Fibroblast of upper back skin (primary cell): ENCODE data around the gene CDYL2.
"Not testable (repeated sequence)": the region's sequence is repeated elsewhere in the genome, so short reads cannot be mapped to it uniquely, and the experiment has no call there.

Experiments
- DNase-seq: peaks from one replicate; pipeline ENCODE4 v3.0.0-alpha.2; 2013

CDYL2 gene

DNA sequence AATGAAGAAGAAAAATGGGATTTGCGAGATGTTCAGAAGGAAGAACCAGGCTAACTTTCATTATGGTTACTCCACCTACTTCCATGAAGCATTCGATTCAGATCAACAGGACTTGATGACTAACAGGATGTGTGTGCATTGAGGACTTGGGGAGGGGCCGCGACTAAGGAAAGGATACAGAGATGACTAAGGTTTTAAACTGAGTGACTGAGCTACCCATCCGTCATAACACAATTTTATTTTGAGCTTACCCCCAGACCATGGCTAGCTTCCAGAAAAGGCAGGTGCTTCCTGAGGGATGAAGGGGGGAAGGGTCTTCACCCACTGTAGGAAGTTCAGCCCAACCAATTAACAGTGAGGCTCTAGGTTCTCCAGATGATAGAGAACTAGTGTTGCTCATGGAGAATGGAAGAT, 2.5 kb upstream of the CDYL2 start:
- peak; percentile 70 for DNase-seq

GRCh38 chr16:80806289-80806688, 1.9 kb upstream of the CDYL2 start:
- DNase-seq: no peak

DNA sequence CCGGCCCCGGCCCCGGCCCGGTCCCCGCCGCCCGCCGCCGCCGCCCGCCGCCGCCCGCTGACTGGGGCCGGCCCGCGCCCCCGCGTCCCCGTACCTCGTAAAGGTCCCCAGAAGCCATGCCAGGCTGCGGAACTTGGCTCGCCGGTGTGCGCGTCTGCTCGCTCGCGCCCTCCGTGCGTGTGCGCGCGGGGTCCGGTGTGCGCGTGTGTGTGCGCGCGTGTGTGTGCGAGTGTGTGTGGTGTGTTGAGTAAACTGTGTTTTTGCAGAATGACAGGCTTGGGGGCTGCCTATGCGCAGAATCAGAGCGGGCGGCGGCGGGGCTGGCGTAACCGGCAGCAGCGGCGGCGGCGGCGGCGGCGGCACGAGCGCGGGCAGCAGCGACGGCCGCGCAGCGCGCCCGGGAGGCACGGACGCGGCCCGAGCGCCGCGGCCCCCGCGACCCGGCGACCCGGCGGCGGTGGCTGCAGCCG, 307 bp downstream of the CDYL2 start:
- peak; percentile 62 for DNase-seq

DNA sequence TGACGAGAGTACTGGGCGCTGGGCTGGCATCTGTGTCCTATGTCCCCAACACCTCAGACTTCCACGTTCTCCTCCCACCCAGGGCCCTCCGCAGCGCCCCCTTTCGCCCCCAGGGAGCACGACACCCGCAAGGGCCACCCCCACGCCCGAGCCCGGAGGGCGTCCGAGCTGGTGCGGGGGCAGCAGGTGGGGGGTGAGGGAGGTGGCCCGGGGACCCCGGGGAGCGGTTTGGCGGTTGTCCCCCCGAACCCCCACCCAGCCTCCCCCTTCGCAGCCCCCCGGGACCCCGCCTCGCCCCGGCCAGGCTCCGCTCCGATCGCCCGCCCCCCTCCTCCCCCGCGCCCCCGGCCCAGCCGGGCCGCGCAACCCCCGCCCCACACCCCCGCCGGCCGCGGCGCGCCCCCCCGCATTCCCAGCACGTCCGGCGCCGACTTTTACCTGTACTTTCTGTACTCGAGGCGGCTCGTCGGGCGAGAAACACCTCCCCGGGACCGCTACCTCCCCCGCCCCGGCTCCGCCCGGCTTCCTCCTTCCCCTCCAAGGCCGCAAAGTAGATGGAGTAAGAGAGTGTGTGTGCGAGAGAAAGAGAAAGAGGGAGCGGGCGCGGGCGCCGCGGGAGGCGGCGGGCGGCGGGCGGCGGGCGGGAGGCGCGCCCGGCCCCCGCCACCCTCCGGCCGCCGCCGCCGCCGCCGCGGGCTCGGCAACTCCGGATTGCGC, 901 bp downstream of the CDYL2 start:
- peak; percentile 13 for DNase-seq

DNA sequence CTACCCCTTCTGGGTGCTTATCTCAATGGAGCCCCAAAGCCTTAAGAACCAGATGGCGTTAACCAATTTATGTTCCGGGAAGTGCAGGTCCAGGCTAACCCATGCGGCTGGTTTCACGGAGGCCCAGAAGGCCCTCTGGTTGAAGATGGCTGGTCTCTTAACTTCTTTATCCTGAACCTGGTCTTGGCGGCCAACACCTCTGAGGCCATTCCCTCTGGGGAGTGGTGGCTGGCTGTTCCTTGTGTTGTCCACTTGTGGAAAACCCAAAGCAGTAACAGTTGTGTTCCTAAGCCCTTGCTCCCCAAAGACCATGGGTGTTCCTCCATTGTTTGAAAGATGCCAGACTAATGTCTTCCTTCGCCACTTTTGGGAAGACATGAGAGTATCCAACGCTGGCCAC, 1.5 kb downstream of the CDYL2 start:
- no peak for DNase-seq

DNA sequence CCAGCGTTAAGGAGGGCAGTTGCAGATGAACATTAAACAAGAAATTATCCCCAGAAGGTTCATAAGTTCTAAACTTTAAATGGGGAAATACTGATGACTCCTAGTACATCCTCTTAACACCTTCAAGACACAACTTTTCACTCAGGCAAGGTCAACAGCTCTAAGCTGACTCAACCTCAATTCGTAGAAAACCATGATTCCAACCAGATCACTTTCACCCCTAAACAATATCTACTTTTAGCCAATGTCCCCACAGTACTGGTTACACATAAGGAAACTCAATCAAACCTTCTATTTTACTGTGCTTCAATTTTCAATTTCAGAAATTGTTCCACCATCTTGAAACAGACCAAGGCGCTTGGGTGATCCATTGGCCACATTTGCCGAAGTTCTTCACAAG, 2.3 kb downstream of the CDYL2 start:
- no peak for DNase-seq

DNA sequence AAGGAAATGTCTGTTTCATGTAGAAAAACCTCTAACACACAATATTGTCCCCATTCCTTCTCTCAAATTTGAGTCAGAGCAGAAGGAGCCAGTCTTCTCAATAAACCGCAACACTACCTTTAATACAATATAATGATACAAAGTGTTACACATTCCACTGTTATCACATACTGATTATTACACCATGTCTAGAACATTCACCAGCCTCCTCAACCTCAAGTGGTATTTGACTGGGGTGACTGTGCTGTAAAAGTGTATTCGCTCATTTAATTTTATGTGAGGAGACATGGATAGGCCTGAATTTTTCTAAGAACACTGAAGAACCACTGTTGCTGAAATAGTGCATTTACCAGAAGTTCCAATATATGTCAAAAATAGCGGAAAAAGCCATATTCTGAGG, 10.3 kb downstream of the CDYL2 start:
- no peak for DNase-seq

DNA sequence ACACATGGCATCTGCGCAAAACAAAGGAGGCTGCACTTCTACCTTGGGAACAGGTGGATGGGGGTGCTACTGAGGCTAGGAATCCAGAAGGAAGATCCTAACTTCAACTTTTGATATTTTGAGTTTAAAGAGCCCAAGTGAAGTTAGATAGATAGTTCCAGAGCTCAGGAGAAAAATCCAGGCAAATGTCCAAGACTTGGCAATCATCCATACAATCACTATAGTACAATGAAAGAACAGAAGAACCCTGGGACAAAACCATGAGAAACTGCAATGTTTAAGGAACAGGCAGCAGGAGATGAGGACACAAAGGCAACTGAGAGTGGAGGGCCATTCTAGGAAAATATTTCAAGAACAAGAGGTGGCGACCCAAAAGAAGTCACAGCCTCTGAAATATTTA, 12.4 kb downstream of the CDYL2 start:
- DNase-seq: peak; percentile 25

GRCh38 chr16:80791411-80791810, 13.0 kb downstream of the CDYL2 start:
- DNase-seq: no peak

DNA sequence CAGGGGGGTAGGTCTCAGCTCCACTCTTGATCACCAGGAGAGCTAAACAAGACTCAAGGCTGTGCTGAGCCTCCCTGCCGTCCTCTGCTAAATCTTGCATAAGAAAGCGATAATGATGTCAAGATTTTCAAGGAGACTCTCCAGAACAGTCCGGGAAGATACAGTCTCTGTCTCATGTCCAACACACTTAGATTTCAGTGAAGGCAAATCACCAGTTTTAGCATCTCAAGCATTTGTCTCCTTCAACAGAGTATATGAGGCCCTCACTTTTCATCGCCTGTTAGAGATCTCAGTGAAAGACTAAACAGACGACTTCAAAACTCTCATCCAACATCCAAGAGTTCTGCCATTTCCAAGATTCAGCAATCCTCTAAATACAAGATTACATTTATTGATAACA, 13.6 kb downstream of the CDYL2 start:
- DNase-seq: no peak

DNA sequence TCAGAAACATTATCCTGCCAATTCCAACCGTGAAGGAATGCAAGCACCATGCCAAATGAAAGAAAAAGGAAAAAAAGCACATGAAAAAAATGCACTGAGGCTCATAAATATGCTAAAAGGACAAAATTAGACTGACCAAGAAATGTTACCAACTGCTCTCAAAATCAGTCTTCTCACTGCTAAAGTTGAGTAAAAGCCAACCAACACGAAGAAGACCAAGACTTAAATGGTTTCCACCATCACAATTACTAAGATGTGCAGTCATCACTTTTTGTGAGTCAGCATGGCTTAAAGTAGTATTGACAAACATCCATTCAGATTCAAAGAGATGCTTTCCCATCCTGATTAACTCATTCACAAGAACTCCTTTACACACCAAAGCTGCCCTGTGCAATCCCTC, 16.4 kb downstream of the CDYL2 start:
- DNase-seq: peak; percentile 22

DNA sequence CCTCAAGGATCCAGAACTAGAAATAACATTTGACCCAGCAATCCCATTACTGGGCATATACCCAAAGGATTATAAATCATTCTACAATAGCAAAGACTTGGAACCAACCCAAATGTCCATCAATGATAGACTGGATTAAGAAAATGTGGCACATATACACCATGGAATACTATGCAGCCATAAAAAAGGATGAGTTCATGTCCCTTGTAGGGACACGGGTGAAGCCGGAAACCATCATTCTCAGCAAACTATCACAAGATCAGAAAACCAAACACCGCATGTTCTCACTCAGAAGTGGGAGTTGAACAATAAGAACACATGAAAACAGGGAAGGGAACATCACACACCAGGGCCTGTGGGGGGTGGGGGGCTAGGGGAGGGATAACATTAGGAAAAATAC, 17.8 kb downstream of the CDYL2 start:
- not testable (repeated sequence) for DNase-seq

GRCh38 chr16:80784951-80785350, 19.4 kb downstream of the CDYL2 start:
- DNase-seq: no peak

- no peak for DNase-seq
Observed at GRCh38 chr16:80778703-80779102, 25.7 kb downstream of the CDYL2 start.

- DNase-seq: no peak
Observed at GRCh38 chr16:80776856-80777255, 27.5 kb downstream of the CDYL2 start.

DNA sequence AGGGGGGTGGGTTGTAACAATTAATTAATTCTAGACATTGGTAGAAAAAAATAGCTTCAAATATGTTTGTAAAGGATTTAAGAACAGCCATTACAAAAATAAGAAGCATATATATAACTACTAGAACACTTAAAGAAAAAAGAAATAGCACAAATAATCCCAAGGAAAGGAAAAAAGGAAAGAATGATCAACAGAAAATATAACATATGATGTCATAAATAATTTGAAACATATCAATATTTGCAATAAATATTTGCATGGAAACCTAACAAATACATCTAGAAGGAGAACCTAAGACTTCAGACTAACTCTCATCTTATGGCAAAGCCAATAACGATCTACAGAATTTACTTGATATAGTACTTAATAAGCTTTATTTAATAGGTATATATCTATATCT, 28.9 kb downstream of the CDYL2 start:
- DNase-seq: no peak

DNA sequence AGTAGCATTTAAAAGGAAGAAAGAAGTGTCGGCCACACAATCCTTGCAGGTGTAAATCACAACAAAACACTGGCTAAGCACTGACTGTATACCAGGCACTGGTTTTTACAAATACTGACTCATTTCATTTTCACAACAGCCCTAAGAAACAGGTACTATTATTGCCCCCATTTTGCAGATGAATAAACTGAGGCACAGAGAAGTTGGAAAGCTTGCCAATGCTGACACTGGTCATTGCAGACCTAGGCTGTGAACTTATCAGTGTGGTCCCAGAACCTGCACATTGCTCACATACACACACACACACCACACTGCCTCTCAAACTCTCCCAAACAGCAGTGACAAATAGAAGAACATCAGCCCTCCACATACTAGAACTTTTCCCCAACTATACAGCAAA, 37.6 kb downstream of the CDYL2 start:
- DNase-seq: no peak

- no peak for DNase-seq
Observed at GRCh38 chr16:80759419-80760162, 44.8 kb downstream of the CDYL2 start.

DNA sequence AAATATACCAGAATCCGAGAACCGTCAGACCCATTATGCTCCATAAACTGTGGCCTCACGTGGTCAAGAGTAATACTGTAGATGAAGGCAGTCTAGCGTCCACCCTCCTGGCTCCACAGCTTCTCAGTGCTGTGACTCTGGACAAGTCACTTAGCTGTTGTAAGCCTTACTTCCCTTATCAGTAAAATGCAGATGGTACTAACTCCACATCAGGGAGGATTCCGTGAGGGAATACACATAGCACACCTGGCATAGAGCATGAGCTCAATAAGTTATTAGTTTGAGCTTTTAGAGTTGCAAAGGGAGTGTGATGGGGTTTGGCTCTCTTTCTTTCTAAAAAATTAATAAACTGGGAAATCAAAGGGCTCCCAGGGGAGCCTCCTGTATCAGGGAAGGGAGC, 49.9 kb downstream of the CDYL2 start:
- no peak for DNase-seq

- no peak for DNase-seq
Observed at GRCh38 chr16:80752541-80752940, 51.9 kb downstream of the CDYL2 start.

DNA sequence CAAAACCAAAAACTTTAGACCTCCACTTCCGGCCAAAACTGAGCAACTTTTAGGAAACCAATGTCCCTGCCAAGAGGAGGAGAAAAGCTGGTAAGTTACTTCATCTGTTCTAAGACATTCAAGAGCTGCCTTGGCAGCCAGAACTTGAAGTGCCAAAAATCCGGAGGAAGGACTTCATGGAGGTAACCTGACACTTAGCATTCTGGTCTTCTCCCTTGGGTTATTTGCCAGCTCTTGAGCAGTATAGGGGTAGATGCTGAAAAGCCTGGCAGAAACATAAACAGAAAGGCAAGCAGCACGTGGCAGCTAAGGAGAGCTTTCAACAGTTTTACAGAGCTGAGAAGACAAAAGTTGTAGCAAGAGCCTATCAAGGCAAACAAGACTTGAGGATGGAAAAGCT, 53.2 kb downstream of the CDYL2 start:
- peak; percentile 49 for DNase-seq

GRCh38 chr16:80746231-80746630, 58.2 kb downstream of the CDYL2 start:
- peak; percentile 23 for DNase-seq

DNA sequence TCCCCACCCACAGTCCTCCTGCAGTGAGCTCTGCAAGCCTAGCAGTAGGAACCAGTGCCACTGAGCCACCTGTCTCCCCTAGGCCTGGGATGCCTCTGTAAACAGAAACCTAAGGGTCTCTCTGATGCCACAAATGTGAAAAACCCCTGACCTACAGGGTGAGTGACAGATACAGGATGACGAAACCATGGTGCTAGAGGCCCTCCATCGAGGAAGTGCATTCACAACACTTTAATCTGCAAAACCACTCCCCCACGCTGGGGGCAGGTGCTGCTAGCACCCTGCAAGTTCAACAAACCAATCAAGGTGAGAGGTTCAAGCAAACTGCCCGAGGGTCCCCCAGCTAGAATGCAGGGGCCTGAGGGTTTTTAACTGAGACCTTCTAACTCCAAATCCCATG, 59.5 kb downstream of the CDYL2 start:
- no peak for DNase-seq

GRCh38 chr16:80743772-80744171, 60.6 kb downstream of the CDYL2 start:
- DNase-seq: no peak

- DNase-seq: no peak
Observed at GRCh38 chr16:80743273-80743672, 61.1 kb downstream of the CDYL2 start.
